SK-MEL-5 (cell line): Measurements from ENCODE around the gene TMSB15B. TPM values are rescaled to one million over a fixed set of nuclear protein-coding genes. Genes with fewer than 3 reads are reported as not detected.
"Not testable (repeated sequence)": the region's sequence is repeated elsewhere in the genome, so short reads cannot be mapped to it uniquely, and the experiment has no call there.

ENCODE experiments used
- DNase-seq: peaks from one replicate; pipeline ENCODE4 v3.0.0-alpha.2; 2016; ENCODE audit warnings: low read depth, low spot score
- in situ Hi-C: cut with HindIII; loops from 2 replicates; pipeline ENCODE4 v1.10.0; 2016; ENCODE audit warnings: low sequenced_read_pairs, high pct_unique_total_duplicates, low pct_unique_long_range_greater_than_20kb
- total RNA-seq: library from RNA; depleted of rRNA; stranded (reverse); fragments of >200 nt; shearing (Covaris generic); gene quantifications from 2 replicates; pipeline ENCODE4 v1.2.3, GENCODE V29; 2014; rRNA removed

TMSB15B gene
- total RNA-seq, 1 experiment from 2014 or later, result 5.5 TPM

DNA sequence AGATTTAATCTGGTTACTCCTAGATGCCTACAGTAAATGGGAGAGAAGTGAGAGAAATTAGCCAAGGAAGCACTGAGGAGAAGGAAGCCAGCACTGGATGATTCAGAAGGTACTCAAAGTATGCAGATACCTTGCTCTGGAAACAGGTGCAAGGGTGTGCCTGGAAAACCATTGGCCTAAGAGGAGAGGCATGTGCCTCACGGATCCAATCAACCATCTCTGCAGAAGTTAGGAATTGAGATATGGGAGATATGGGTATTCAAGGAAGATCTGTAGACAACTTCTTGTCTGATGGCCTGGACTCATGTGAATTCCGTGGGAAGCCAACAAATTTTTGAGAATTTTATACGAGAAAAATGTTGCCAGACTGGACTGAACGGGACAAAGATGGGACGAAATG, 46.4 kb downstream of the TMSB15B start:
- DNase-seq, result no peak
- in situ Hi-C loops, result no loop called here

DNA sequence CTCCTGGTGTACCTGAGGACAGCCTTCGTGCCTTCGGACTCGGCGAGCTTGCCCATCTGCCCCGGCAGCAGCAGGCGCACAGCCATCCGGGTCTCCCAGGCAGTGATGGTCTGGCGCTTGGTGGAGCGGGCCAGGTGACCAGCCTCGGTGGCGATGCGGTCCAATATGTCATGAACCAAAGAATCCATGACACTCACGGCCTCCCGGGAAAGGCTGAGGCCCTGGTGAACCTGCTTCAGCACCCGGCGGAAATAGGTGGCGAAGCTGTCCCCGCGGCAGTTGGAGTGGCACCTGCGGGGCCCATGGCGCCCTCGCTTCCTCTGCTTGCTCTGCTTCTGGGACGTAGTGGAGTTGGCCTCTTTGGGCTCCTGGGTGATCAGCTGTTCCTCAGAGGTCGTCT, 50.7 kb downstream of the TMSB15B start:
- DNase-seq, result no peak
- in situ Hi-C loops, result no loop called here

DNA sequence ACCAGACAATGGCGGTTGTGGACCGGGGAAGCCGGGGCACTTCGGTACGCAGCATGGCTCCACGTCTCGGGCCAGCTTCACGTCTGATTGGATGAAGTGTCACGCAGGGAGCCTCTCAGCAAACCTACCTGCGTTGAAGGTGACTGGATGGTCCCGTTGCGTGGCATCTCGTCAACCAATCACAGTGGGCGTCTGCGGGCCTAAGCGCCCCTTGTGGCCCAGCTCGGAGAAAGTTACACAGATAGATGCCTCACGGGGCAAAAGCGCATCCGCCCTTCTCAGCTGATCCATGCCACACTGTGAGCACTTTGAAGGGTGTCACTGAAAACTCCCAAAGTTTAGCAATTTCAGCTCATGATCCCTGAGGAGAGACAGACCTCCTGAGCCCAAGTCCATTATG, 51.2 kb downstream of the TMSB15B start, which contains the start of gene H2BW1:
TSS of gene H2BW1 (minus strand) at position 103 of the 400 bp plus-strand sequence. CDS start 132 bp downstream, outside the sequence.
- no peak for DNase-seq

DNA sequence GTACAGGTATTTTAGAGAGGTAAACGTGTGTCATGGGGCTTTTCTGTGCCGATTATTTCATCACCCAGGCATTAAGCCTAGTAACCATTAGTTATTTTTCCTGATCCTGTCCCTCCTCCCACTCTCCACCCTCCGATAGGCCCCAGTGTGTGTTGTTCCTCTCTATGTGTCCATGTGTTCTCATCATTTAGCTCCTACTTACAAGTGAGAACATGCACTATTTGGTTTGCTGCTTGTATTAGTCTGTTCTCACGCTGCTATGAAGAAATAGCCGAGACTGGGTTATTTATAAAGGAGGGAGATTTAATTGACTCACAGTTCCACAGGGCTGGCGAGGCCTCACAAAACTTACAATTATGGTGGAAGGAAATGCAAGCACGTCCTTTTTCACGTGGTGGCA, 53.1 kb downstream of the TMSB15B start:
- DNase-seq, in situ Hi-C loops: not testable (repeated sequence)

More for the DNA sequence above, 51.2 kb downstream of the TMSB15B start, which contains the start of gene H2BW1:
- in situ Hi-C loops, result no loop called here

Other genes starting within 250 kb of the TMSB15B start
- gene PLP1, start 185.8 kb upstream of the TMSB15B start, total RNA-seq, result 543 and 547 TPM in 2 replicates
- gene RAB9B, start 130.4 kb upstream of the TMSB15B start, total RNA-seq, result 1.1 and 1.4 TPM in 2 replicates
- gene H2BW1, start 51.1 kb downstream of the TMSB15B start, total RNA-seq, result not detected in 2 replicates
- not detected in 2 replicates for gene H2BW2, start 77.3 kb downstream of the TMSB15B start, total RNA-seq
- gene TMSB15C, start 113.6 kb downstream of the TMSB15B start, total RNA-seq, result 0.24 and 0.98 TPM in 2 replicates
- gene ZCCHC18, start 149.9 kb downstream of the TMSB15B start, total RNA-seq, result 0.21 and 0.32 TPM in 2 replicates
- 9.6 and 10.6 TPM in 2 replicates for gene SLC25A53, start 194.4 kb downstream of the TMSB15B start, total RNA-seq
- gene FAM199X, start 203.8 kb downstream of the TMSB15B start, total RNA-seq, result 22.8 and 25.7 TPM in 2 replicates